HepG2 (cell line): ENCODE measurements around the gene SLN.

Experiments used
- ERF ChIP-seq: IDR thresholded peaks from 2 replicates; pipeline ENCODE4 v1.6.1; 2018; ENCODE audit warnings: missing biosample characterization, missing genetic modification reagents
- FOXJ3 ChIP-seq: sonication (generic); formaldehyde crosslinking; IDR thresholded peaks from 2 replicates; pipeline ENCODE4 v1.4.0; 2020; ENCODE audit warnings: missing genetic modification reagents, mild to moderate bottlenecking, borderline replicate concordance
- TBP ChIP-seq: sonication (generic); formaldehyde crosslinking; IDR thresholded peaks from 2 replicates; pipeline ENCODE4 v1.5.0; 2020; ENCODE audit warnings: missing genetic modification reagents
- ZNF235 ChIP-seq: sonication (generic); formaldehyde crosslinking; IDR thresholded peaks from 2 replicates; pipeline ENCODE4 v1.8.1; 2023; ENCODE audit warnings: mild to moderate bottlenecking, missing genetic modification reagents, borderline replicate concordance
- TF ChIP-seq, protein P1 (sequence below): IDR thresholded peaks from 2 replicates; pipeline ENCODE4 v1.6.1; 2016; ENCODE audit warnings: mild to moderate bottlenecking, missing biosample characterization, missing genetic modification reagents
- TF ChIP-seq, protein P2 (sequence below): sonication (generic); formaldehyde crosslinking; IDR thresholded peaks from 2 replicates; pipeline ENCODE4 v1.5.0; 2020; ENCODE audit warnings: mild to moderate bottlenecking, missing genetic modification reagents, moderate library complexity
- TF ChIP-seq, protein P3 (sequence below): sonication (generic); formaldehyde crosslinking; IDR thresholded peaks from one replicate; pipeline ENCODE4 v1.5.1; 2020; ENCODE audit warnings: mild to moderate bottlenecking, missing genetic modification reagents; ENCODE audit errors: not compliant biosample characterization

DNA sequence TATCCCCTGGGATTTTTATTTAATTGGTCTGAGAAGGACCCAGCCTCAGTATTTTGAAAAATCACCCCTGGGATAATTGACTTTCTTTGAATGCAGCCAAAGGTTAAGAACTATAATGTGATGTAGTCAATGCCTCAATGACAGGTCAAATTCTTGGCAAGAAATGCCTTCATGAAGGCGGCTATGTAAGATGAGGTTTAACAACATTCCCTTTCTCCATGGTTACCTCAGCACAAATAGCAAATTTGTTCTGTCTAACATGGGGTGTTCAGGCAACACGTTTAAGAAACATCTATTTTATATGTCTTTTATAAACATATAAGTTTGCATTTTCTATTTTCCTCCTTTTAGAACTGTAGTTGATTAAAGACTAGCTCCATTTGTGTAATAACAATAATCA is 5.3 kb downstream of the SLN start:
- TF ChIP-seq ZNF235 (CRISPR knock-in tag) (no peak), TBP (CRISPR knock-in tag) (no peak), FOXJ3 (CRISPR knock-in tag) (no peak), ERF (CRISPR knock-in tag) (no peak)
- TF ChIP-seq, protein P1, sequence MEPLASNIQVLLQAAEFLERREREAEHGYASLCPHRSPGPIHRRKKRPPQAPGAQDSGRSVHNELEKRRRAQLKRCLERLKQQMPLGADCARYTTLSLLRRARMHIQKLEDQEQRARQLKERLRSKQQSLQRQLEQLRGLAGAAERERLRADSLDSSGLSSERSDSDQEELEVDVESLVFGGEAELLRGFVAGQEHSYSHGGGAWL = no peak
- TF ChIP-seq, protein P2, sequence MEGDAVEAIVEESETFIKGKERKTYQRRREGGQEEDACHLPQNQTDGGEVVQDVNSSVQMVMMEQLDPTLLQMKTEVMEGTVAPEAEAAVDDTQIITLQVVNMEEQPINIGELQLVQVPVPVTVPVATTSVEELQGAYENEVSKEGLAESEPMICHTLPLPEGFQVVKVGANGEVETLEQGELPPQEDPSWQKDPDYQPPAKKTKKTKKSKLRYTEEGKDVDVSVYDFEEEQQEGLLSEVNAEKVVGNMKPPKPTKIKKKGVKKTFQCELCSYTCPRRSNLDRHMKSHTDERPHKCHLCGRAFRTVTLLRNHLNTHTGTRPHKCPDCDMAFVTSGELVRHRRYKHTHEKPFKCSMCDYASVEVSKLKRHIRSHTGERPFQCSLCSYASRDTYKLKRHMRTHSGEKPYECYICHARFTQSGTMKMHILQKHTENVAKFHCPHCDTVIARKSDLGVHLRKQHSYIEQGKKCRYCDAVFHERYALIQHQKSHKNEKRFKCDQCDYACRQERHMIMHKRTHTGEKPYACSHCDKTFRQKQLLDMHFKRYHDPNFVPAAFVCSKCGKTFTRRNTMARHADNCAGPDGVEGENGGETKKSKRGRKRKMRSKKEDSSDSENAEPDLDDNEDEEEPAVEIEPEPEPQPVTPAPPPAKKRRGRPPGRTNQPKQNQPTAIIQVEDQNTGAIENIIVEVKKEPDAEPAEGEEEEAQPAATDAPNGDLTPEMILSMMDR (CRISPR knock-in tag) = no peak
- TF ChIP-seq, protein P3, sequence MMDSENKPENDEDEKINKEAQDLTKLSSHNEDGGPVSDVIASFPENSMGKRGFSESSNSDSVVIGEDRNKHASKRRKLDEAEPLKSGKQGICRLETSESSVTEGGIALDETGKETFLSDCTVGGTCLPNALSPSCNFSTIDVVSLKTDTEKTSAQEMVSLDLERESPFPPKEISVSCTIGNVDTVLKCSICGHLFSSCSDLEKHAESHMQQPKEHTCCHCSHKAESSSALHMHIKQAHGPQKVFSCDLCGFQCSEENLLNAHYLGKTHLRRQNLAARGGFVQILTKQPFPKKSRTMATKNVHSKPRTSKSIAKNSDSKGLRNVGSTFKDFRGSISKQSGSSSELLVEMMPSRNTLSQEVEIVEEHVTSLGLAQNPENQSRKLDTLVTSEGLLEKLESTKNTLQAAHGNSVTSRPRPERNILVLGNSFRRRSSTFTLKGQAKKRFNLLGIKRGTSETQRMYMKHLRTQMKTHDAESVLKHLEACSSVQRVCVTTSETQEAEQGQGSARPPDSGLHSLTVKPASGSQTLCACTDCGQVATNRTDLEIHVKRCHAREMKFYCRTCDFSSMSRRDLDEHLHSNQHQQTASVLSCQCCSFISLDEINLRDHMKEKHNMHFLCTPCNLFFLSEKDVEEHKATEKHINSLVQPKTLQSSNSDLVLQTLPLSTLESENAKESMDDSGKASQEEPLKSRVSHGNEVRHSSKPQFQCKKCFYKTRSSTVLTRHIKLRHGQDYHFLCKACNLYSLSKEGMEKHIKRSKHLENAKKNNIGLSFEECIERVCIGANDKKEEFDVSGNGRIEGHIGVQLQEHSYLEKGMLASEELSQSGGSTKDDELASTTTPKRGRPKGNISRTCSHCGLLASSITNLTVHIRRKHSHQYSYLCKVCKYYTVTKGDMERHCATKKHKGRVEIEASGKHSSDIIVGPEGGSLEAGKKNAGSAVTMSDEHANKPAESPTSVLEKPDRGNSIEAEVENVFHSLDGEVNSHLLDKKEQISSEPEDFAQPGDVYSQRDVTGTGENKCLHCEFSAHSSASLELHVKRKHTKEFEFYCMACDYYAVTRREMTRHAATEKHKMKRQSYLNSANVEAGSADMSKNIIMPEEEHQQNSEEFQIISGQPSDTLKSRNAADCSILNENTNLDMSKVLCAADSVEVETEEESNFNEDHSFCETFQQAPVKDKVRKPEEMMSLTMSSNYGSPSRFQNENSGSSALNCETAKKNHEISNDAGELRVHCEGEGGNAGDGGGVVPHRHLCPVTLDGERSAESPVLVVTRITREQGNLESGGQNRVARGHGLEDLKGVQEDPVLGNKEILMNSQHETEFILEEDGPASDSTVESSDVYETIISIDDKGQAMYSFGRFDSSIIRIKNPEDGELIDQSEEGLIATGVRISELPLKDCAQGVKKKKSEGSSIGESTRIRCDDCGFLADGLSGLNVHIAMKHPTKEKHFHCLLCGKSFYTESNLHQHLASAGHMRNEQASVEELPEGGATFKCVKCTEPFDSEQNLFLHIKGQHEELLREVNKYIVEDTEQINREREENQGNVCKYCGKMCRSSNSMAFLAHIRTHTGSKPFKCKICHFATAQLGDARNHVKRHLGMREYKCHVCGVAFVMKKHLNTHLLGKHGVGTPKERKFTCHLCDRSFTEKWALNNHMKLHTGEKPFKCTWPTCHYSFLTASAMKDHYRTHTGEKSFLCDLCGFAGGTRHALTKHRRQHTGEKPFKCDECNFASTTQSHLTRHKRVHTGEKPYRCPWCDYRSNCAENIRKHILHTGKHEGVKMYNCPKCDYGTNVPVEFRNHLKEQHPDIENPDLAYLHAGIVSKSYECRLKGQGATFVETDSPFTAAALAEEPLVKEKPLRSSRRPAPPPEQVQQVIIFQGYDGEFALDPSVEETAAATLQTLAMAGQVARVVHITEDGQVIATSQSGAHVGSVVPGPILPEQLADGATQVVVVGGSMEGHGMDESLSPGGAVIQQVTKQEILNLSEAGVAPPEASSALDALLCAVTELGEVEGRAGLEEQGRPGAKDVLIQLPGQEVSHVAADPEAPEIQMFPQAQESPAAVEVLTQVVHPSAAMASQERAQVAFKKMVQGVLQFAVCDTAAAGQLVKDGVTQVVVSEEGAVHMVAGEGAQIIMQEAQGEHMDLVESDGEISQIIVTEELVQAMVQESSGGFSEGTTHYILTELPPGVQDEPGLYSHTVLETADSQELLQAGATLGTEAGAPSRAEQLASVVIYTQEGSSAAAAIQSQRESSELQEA = no peak
